Measurements from ENCODE around the gene GRIK5.
A peak's percentile ranks its signal among the peaks of the same experiment; 100 is the strongest.
"Not testable (repeated sequence)": the region's sequence is repeated elsewhere in the genome, so short reads cannot be mapped to it uniquely, and the experiment has no call there.

The GRIK5 gene

GRCh38 chr19:42005504-42005903 is 64.5 kb downstream of the GRIK5 start:
- no peak for DNase-seq

- no peak for DNase-seq
These were observed 66.3 kb downstream of the GRIK5 start for GRCh38 chr19:42003506-42004294.

- no peak for DNase-seq
These were observed 70.2 kb downstream of the GRIK5 start for GRCh38 chr19:41999878-42000208.

GRCh38 chr19:41999071-41999877 is 70.7 kb downstream of the GRIK5 start:
- DNase-seq = no peak

GRCh38 chr19:41998246-41999020 is 71.6 kb downstream of the GRIK5 start:
- no peak for DNase-seq

- DNase-seq = no peak
These were observed 72.2 kb downstream of the GRIK5 start for GRCh38 chr19:41997851-41998229.

GRCh38 chr19:41997121-41997850 is 72.7 kb downstream of the GRIK5 start:
- DNase-seq = peak; percentile 30

- DNase-seq = no peak
These were observed 73.8 kb downstream of the GRIK5 start for GRCh38 chr19:41995959-41996797.

- DNase-seq = no peak
These were observed 74.7 kb downstream of the GRIK5 start for GRCh38 chr19:41994994-41995958.

GRCh38 chr19:41994521-41994971 is 75.5 kb downstream of the GRIK5 start:
- no peak for DNase-seq

- DNase-seq = peak; percentile 41
These were observed 76.2 kb downstream of the GRIK5 start, which contains the start of gene ATP1A3 for GRCh38 chr19:41993612-41994483. ATP1A3 (minus strand) TSS chr19:41994230; CDS start chr19:41994076, 154 bp downstream.

- not testable (repeated sequence) for DNase-seq
These were observed 78.0 kb downstream of the GRIK5 start for GRCh38 chr19:41991925-41992569.

- DNase-seq = no peak
These were observed 79.0 kb downstream of the GRIK5 start for GRCh38 chr19:41991025-41991424.

GRCh38 chr19:41990615-41991014 is 79.4 kb downstream of the GRIK5 start:
- no peak for DNase-seq

- DNase-seq = no peak
These were observed 80.0 kb downstream of the GRIK5 start for GRCh38 chr19:41990028-41990427.

GRCh38 chr19:41988947-41989346 is 81.1 kb downstream of the GRIK5 start:
- no peak for DNase-seq

GRCh38 chr19:41987141-41987860 is 82.7 kb downstream of the GRIK5 start:
- no peak for DNase-seq

GRCh38 chr19:41984961-41985360 is 85.0 kb downstream of the GRIK5 start:
- DNase-seq = no peak

Data from effector CD4-positive, alpha-beta T cell (primary cell).